IMR-90 (cell line): ENCODE measurements around the gene ELMO1. TPM values are rescaled to one million over a fixed set of nuclear protein-coding genes. Genes with fewer than 3 reads are reported as not detected.

ENCODE experiments used
- ATAC-seq: fragments of 200-7000 bp; cut with Tn5 transposase; 2 replicates; pipeline ENCODE4 v1.9.1; 2020; ENCODE audit warnings: low read depth, mild to moderate bottlenecking, moderate library complexity
- BruUV-seq: library from RNA; stranded (reverse); fragments of 400-500 nt; replicated peaks from 2 replicates; lab custom pipeline; 2021; lab: Mats Ljungman, UMichigan
- CTCF ChIA-PET: fragments of 300-600 bp; formaldehyde crosslinking; extraction: SDS; loops from one replicate; lab custom pipeline; 2021; ENCODE audit warnings: antibody characterized with exemption; lab: Yijun Ruan, JAX
- POLR2A ChIA-PET: fragments of 300-600 bp; sonication (Branson Sonifier 250); formaldehyde crosslinking; loops from one replicate; lab custom pipeline; 2022; ENCODE audit warnings: antibody characterized with exemption; ENCODE audit not compliant: unreplicated experiment; lab: Charles Lee
- DNase-seq: peaks from one replicate; pipeline ENCODE4 v3.0.0; 2013
- H2AFZ ChIP-seq: replicated peaks from 2 replicates; pipeline ENCODE3; 2013; ENCODE audit warnings: low read length, mild to moderate bottlenecking; ENCODE audit not compliant: poor library complexity
- H2AK5ac ChIP-seq: 2 replicates; pipeline ENCODE4 v1.6.1; 2013; ENCODE audit warnings: low read depth, low read length, inconsistent platforms
- H2AK9ac ChIP-seq: replicated peaks from 2 replicates; pipeline ENCODE3; 2013; ENCODE audit warnings: mild to moderate bottlenecking, low read depth, low read length, moderate library complexity; ENCODE audit not compliant: poor library complexity
- H2BK120ac ChIP-seq: 2 replicates; pipeline ENCODE4 v1.6.1; 2013; ENCODE audit warnings: low read depth, low read length, inconsistent platforms
- H2BK15ac ChIP-seq: 3 replicates; pipeline ENCODE4 v1.6.1; 2013; ENCODE audit warnings: low read depth, low read length, inconsistent platforms
- H2BK20ac ChIP-seq: 2 replicates; pipeline ENCODE4 v1.6.1; 2013; ENCODE audit warnings: low read depth, mild to moderate bottlenecking, inconsistent platforms, low read length, moderate library complexity
- H2BK5ac ChIP-seq: 2 replicates; pipeline ENCODE4 v1.6.1; 2013; ENCODE audit warnings: mild to moderate bottlenecking, low read depth, low read length, inconsistent platforms; ENCODE audit not compliant: poor library complexity, severe bottlenecking
- H3K14ac ChIP-seq: replicated peaks from 2 replicates; pipeline ENCODE4 v1.6.1; 2013; ENCODE audit warnings: low read depth, low read length, inconsistent platforms
- H3K18ac ChIP-seq: 2 replicates; pipeline ENCODE4 v1.6.1; 2013; ENCODE audit warnings: low read depth, low read length, control low read depth
- H3K23ac ChIP-seq: 2 replicates; pipeline ENCODE4 v1.6.1; 2013; ENCODE audit warnings: low read depth, low read length, inconsistent platforms
- H3K27ac ChIP-seq: 2 replicates; pipeline ENCODE4 v1.5.1; 2013; ENCODE audit warnings: mild to moderate bottlenecking, control low read depth, low read length; ENCODE audit not compliant: insufficient read depth
- H3K27me3 ChIP-seq: 2 replicates; pipeline ENCODE4 v1.6.1; 2013; ENCODE audit warnings: low read length; ENCODE audit not compliant: control insufficient read depth, insufficient read depth
- H3K36me3 ChIP-seq: 2 replicates; pipeline ENCODE4 v1.6.1; 2013; ENCODE audit warnings: low read length, mixed read lengths; ENCODE audit not compliant: control insufficient read depth, insufficient read depth
- H3K4ac ChIP-seq: 2 replicates; pipeline ENCODE4 v1.6.1; 2013; ENCODE audit warnings: low read depth, low read length, inconsistent platforms
- H3K4me1 ChIP-seq: 2 replicates; pipeline ENCODE4 v1.6.1; 2013; ENCODE audit warnings: low read length, mixed read lengths; ENCODE audit not compliant: control insufficient read depth, insufficient read depth
- H3K4me2 ChIP-seq: 2 replicates; pipeline ENCODE4 v1.6.1; 2013; ENCODE audit warnings: low read depth, mild to moderate bottlenecking, control low read depth, low read length, moderate library complexity
- H3K4me3 ChIP-seq: 2 replicates; pipeline ENCODE4 v1.5.1; 2013; ENCODE audit warnings: low read depth, mild to moderate bottlenecking, control low read depth, low read length, moderate library complexity; ENCODE audit not compliant: insufficient read depth
- H3K56ac ChIP-seq: 2 replicates; pipeline ENCODE4 v1.6.1; 2013; ENCODE audit warnings: low read length, inconsistent platforms; ENCODE audit not compliant: insufficient read depth; ENCODE audit errors: extremely low read depth
- H3K79me1 ChIP-seq, 2 experiments: 2 replicates each; pipeline ENCODE4 v1.6.1; 2013; ENCODE audit warnings: low read length in 2 of 2, inconsistent platforms in 1 of 2, low read depth in 1 of 2
- H3K9ac ChIP-seq: 2 replicates; pipeline ENCODE4 v1.6.1; 2013; ENCODE audit warnings: low read depth, low read length, control low read depth
- H3K9me1 ChIP-seq: 2 replicates; pipeline ENCODE4 v1.6.1; 2013; ENCODE audit warnings: low read length, inconsistent platforms; ENCODE audit not compliant: insufficient read depth
- H3K9me3 ChIP-seq: 2 replicates; pipeline ENCODE4 v1.6.1; 2013; ENCODE audit warnings: low read length; ENCODE audit not compliant: control insufficient read depth, insufficient read depth
- H4K20me1 ChIP-seq: 2 replicates; pipeline ENCODE4 v1.6.1; 2013; ENCODE audit warnings: low read length, inconsistent platforms; ENCODE audit not compliant: insufficient read depth
- H4K5ac ChIP-seq: 2 replicates; pipeline ENCODE4 v1.6.1; 2013; ENCODE audit warnings: mild to moderate bottlenecking, low read depth, low read length, control low read depth
- H4K8ac ChIP-seq, 2 experiments: 2 replicates each; pipeline ENCODE4 v1.6.1; 2013; ENCODE audit warnings: low read depth in 2 of 2, low read length in 2 of 2, control low read depth in 1 of 2, inconsistent platforms in 1 of 2
- H4K91ac ChIP-seq: 2 replicates; pipeline ENCODE4 v1.6.1; 2013; ENCODE audit warnings: low read depth, low read length, inconsistent platforms; ENCODE audit not compliant: insufficient read depth
- BHLHE40 ChIP-seq: fragments of 150-350 bp; IDR thresholded peaks from 2 replicates; pipeline ENCODE4 v1.6.1; 2016; ENCODE audit warnings: mild to moderate bottlenecking, low read depth, low read length
- FOS ChIP-seq: fragments of 150-350 bp; IDR thresholded peaks from 2 replicates; pipeline ENCODE4 v1.6.1; 2016; ENCODE audit warnings: low read depth, low read length
- MAFK ChIP-seq: IDR thresholded peaks from 2 replicates; pipeline ENCODE4 v1.6.1; 2012; ENCODE audit warnings: low read depth, low read length, improper control_type of control experiment
- RAD21 ChIP-seq: IDR thresholded peaks from 2 replicates; pipeline ENCODE4 v1.6.1; 2012; ENCODE audit warnings: low read length, improper control_type of control experiment
- RCOR1 ChIP-seq: IDR thresholded peaks from 2 replicates; pipeline ENCODE4 v1.6.1; 2012; ENCODE audit warnings: mild to moderate bottlenecking, low read length, improper control_type of control experiment; ENCODE audit not compliant: insufficient replicate concordance
- RFX5 ChIP-seq: IDR thresholded peaks from 2 replicates; pipeline ENCODE4 v1.8.0; 2012; ENCODE audit warnings: low read depth, mild to moderate bottlenecking, low read length, moderate library complexity
- WGBS, 2 experiments: methylation state at CpG; one replicate each; pipeline versions ENCODE4 v1.1.5 to v1.1.7; 2013; ENCODE audit warnings: missing lambda C conversion rate in 2 of 2; ENCODE audit not compliant: insufficient read length in 1 of 2; ENCODE audit errors: extremely low coverage in 2 of 2; 5-methylcytosine and 5-hydroxymethylcytosine counted together
- dilution Hi-C: fragments of 300-500 bp; cut with HindIII; formaldehyde crosslinking; loops from one replicate; pipeline ENCODE4 v1.14.3; 2018; ENCODE audit warnings: low sequenced_read_pairs; ENCODE audit not compliant: unreplicated experiment
- in situ Hi-C: fragments of 300-500 bp; cut with MboI; formaldehyde crosslinking; loops from 3 replicates; pipeline ENCODE4 v1.14.3; 2019; ENCODE audit warnings: low sequenced_read_pairs, inconsistent platforms, mixed read lengths
- intact Hi-C: fragments of 100-400 bp; cut with micrococcal nuclease; formaldehyde crosslinking; loops from 2 replicates; pipeline ENCODE4 v1.10.0; 2022
- polyA plus RNA-seq, 3 experiments: library from polyadenylated mRNA; depleted of rRNA; stranded (reverse); fragments of >200 nt; gene quantifications; 2 replicates each; pipeline ENCODE4 v1.2.3, GENCODE V29; 2012; ENCODE audit warnings: low replicate concordance in 1 of 3
- total RNA-seq: library from RNA; depleted of rRNA; stranded (reverse); fragments of >200 nt; gene quantifications from 2 replicates; pipeline ENCODE4 v1.2.3, GENCODE V29; 2012

The ELMO1 gene
- total and polyA plus RNA-seq, 2 of the 4 experiments (the other 2 are of a cell fraction), result 0.03 TPM; not detected in 1

DNA sequence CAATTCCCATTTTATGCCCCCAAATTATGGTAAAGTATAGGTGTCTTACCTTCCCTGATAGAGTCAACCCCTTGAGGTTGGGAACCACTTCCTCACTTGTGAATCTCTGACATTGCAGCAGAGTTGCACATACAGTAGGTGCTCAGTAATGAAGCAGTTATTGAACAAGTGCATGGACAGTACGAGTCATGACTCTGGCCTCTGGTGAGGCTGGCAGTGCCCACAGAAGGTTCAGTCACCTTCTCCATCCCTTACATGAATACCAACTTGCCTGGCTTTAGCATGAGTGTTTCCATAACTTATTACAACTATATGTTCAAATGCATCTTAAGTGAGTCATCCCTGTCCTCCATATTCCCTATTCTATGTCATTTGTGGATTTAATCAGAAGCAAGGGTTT, 340.0 kb downstream of the ELMO1 start:
- Histone ChIP-seq H3K9me1 (no peaks in the 10 kb centered on the region), H4K8ac (no peak overlapping the region), H4K91ac (peak overlapping the region; percentile 62; the same call in 1 of the 2 replicates), H2AK5ac (no peak overlapping the region), H3K4ac (peak overlapping the region; percentile 81), H3K27me3 (no peaks in the 10 kb centered on the region), H3K4me3 (no peak overlapping the region), H2BK15ac (no peak overlapping the region), H3K27ac (peak overlapping the region; percentile 55; the same call in 1 of the 2 replicates), H3K4me1 (peaks cover 7% of the 10 kb centered on the region), H2AFZ (no peak overlapping the region), H3K18ac (peak overlapping the region; percentile 88), H3K56ac (no peak overlapping the region), H2BK5ac (peak overlapping the region; percentile 34), H2BK120ac (peak overlapping the region; percentile 70; the same call in 1 of the 2 replicates), H3K9me3 (peaks cover 2% of the 10 kb centered on the region; the same call in 1 of the 2 replicates), H3K9ac (no peak overlapping the region), H3K4me2 (no peak overlapping the region), H3K79me1 (no peaks in the 10 kb centered on the region), H3K14ac (0 out of 2 replicates have a peak overlapping the region, but pooled peaks have one; percentile 51), H4K20me1 (no peaks in the 10 kb centered on the region), H3K36me3 (no peaks in the 10 kb centered on the region), H3K23ac (peak overlapping the region; percentile 66), H2BK20ac (no peak overlapping the region), H4K5ac (no peak overlapping the region; the same call in 1 of the 2 replicates), H2AK9ac (no peak overlapping the region)
- DNase-seq (no peak), ATAC-seq (no peak)
- dilution Hi-C loops, result no loop called here
- WGBS, 2 experiments, result no CpG with 5 or more reads among the region's 1 CpG
- in situ Hi-C loops, result no loop called here
- no TSS peak for BruUV-seq
- intact Hi-C loops, result loop anchor here (2.0 to 5.0 kb wide), 3 partner anchors 54 to 76 kb away; no protein-coding TSS in a partner anchor
- ChIA-PET POLR2A (no interaction called here), CTCF (no interaction called here)
- TF ChIP-seq BHLHE40 (no peak), MAFK (no peak), FOS (no peak), RCOR1 (no peak), RAD21 (no peak), RFX5 (no peak)
